GM23338 (cell line): ENCODE results near the gene CBX8. TPM values are rescaled to one million over a fixed set of nuclear protein-coding genes. Genes with fewer than 3 reads are reported as not detected.

ENCODE experiments used
- ATAC-seq: fragments of 200-7000 bp; cut with Tn5 transposase; 3 replicates; pipeline ENCODE4 v1.9.1; 2020
- DNase-seq: peaks from one replicate; pipeline ENCODE4 v3.0.0-alpha.2; 2015; ENCODE audit warnings: low spot score
- H2AFZ ChIP-seq: fragments of 200-600 bp; sonication (generic); 2 replicates; pipeline ENCODE4 v1.8.0; 2016; ENCODE audit warnings: antibody characterized with exemption, mild to moderate bottlenecking, moderate library complexity
- H3F3A ChIP-seq: fragments of 200-600 bp; sonication (generic); replicated peaks from 2 replicates; pipeline ENCODE4 v1.8.0; 2017; ENCODE audit warnings: antibody characterized with exemption, mixed run types, low read depth
- H3K27ac ChIP-seq: fragments of 200-600 bp; sonication (generic); 2 replicates; pipeline ENCODE4 v1.6.1; 2016; ENCODE audit warnings: low read depth
- H3K27me3 ChIP-seq: fragments of 200-600 bp; sonication (generic); 2 replicates; pipeline ENCODE4 v1.8.0; 2016; ENCODE audit warnings: mild to moderate bottlenecking, mixed run types, moderate library complexity; ENCODE audit not compliant: insufficient read depth
- H3K36me3 ChIP-seq: fragments of 200-600 bp; sonication (generic); 2 replicates; pipeline ENCODE4 v1.8.0; 2016; ENCODE audit warnings: mild to moderate bottlenecking; ENCODE audit not compliant: insufficient read depth
- H3K4me1 ChIP-seq: fragments of 200-600 bp; sonication (generic); 2 replicates; pipeline ENCODE4 v1.8.0; 2016; ENCODE audit warnings: mild to moderate bottlenecking, moderate library complexity; ENCODE audit not compliant: insufficient read depth
- H3K4me2 ChIP-seq: fragments of 200-600 bp; sonication (generic); 2 replicates; pipeline ENCODE4 v1.7.1; 2017; ENCODE audit warnings: mixed run types
- H3K4me3 ChIP-seq: fragments of 200-600 bp; sonication (generic); 2 replicates; pipeline ENCODE4 v1.6.1; 2016; ENCODE audit warnings: mixed run types
- H3K79me2 ChIP-seq: fragments of 200-600 bp; sonication (generic); replicated peaks from 2 replicates; pipeline ENCODE4 v1.8.0; 2017; ENCODE audit warnings: mild to moderate bottlenecking; ENCODE audit not compliant: insufficient read depth
- H3K9me2 ChIP-seq: fragments of 200-600 bp; sonication (generic); 2 replicates; pipeline ENCODE4 v1.8.0; 2017; ENCODE audit not compliant: insufficient read depth
- H4K20me1 ChIP-seq: fragments of 200-600 bp; sonication (generic); replicated peaks from 2 replicates; pipeline ENCODE4 v1.8.0; 2017; ENCODE audit warnings: mild to moderate bottlenecking; ENCODE audit not compliant: insufficient read depth
- H3K27ac Mint-ChIP-seq: 2 replicates; pipeline ENCODE4 v1.8.0; 2020; ENCODE audit warnings: inconsistent platforms, mild to moderate bottlenecking, moderate library complexity, mixed read lengths
- H3K27me3 Mint-ChIP-seq: 3 replicates; pipeline ENCODE4 v1.8.0; 2022; ENCODE audit warnings: low read depth, mild to moderate bottlenecking, moderate library complexity, mixed read lengths, inconsistent platforms; ENCODE audit not compliant: insufficient read depth, poor library complexity
- H3K36me3 Mint-ChIP-seq: 3 replicates; pipeline ENCODE4 v1.8.0; 2021; ENCODE audit warnings: low read depth, mild to moderate bottlenecking, inconsistent platforms, moderate library complexity, mixed read lengths
- H3K4me1 Mint-ChIP-seq: 3 replicates; pipeline ENCODE4 v1.8.0; 2020; ENCODE audit warnings: mild to moderate bottlenecking, inconsistent platforms, mixed read lengths
- H3K4me3 Mint-ChIP-seq: 3 replicates; pipeline ENCODE4 v1.8.0; 2021; ENCODE audit warnings: moderate library complexity, mild to moderate bottlenecking, inconsistent platforms, mixed read lengths
- H3K9me3 Mint-ChIP-seq: 3 replicates; pipeline ENCODE4 v1.8.0; 2020; ENCODE audit warnings: moderate library complexity, mild to moderate bottlenecking, inconsistent platforms, mixed read lengths
- CREB1 ChIP-seq: fragments of 250-450 bp; sonication (Bioruptor Pico); IDR thresholded peaks from 2 replicates; pipeline ENCODE4 v1.5.0; 2020; ENCODE audit warnings: low read depth, mild to moderate bottlenecking, moderate library complexity
- CTCF ChIP-seq, 2 experiments: fragments of 200-600 bp in 1 of 2; sonication (generic) in 1 of 2; conservative IDR thresholded peaks; 2 replicates each; pipeline versions ENCODE4 v1.5.1 to v1.6.1; 2016 to 2017; ENCODE audit warnings: antibody characterized with exemption in 2 of 2, low read depth in 2 of 2, mild to moderate bottlenecking in 2 of 2, moderate library complexity in 1 of 2
- ETS1 ChIP-seq: IDR thresholded peaks from 2 replicates; pipeline ENCODE4 v1.6.1; 2016; ENCODE audit warnings: antibody characterized with exemption
- EZH2 ChIP-seq: fragments of 200-600 bp; sonication (generic); IDR thresholded peaks from one replicate; pipeline ENCODE4 v1.8.0; 2017; ENCODE audit warnings: antibody characterized with exemption, mild to moderate bottlenecking, low read depth; ENCODE audit not compliant: unreplicated experiment
- JUNB ChIP-seq: IDR thresholded peaks from one replicate; pipeline ENCODE4 v1.6.1; 2016; ENCODE audit warnings: antibody characterized with exemption; ENCODE audit not compliant: unreplicated experiment
- NANOG ChIP-seq: IDR thresholded peaks from 2 replicates; pipeline ENCODE4 v1.6.1; 2016; ENCODE audit warnings: antibody characterized with exemption, borderline replicate concordance
- POLR2AphosphoS5 ChIP-seq: IDR thresholded peaks from 2 replicates; pipeline ENCODE4 v1.6.1; 2016; ENCODE audit warnings: antibody characterized with exemption, low read depth
- STAT1 ChIP-seq: IDR thresholded peaks from one replicate; pipeline ENCODE4 v1.6.1; 2016; ENCODE audit warnings: antibody characterized with exemption; ENCODE audit not compliant: unreplicated experiment
- ZNF331 ChIP-seq: fragments of 250-450 bp; sonication (Bioruptor Pico); IDR thresholded peaks from 2 replicates; pipeline ENCODE4 v1.5.0; 2020; ENCODE audit warnings: low read depth, mild to moderate bottlenecking, moderate library complexity
- ZNF462 ChIP-seq: fragments of 250-450 bp; sonication (Bioruptor Pico); IDR thresholded peaks from 2 replicates; pipeline ENCODE4 v1.5.0; 2020; ENCODE audit warnings: mild to moderate bottlenecking, moderate library complexity
- polyA plus RNA-seq: library from polyadenylated mRNA; unstranded; fragments of >200 nt; fragmentation: Nextera tagmentation; extraction: Ambion mirVana; gene quantifications from 2 replicates; pipeline ENCODE4 v1.2.1, GENCODE V29; 2016
- total RNA-seq: library from RNA; depleted of rRNA; stranded (reverse); fragments of >200 nt; shearing (Covaris generic); gene quantifications from 2 replicates; pipeline ENCODE4 v1.2.3, GENCODE V29; 2014
- TF ChIP-seq, protein P1 (sequence below): IDR thresholded peaks from one replicate; pipeline ENCODE4 v1.6.1; 2018; ENCODE audit warnings: antibody characterized with exemption; ENCODE audit not compliant: unreplicated experiment

The CBX8 gene
- total and polyA plus RNA-seq, 2 experiments from 2014 or later, result 1.0 to 1.3 TPM

GRCh38 chr17:79760197-79760906, 36.5 kb downstream of the CBX8 start:
- H3K36me3 Mint-ChIP-seq, result no peaks in the 10 kb centered on the region
- no peak overlapping the region for H3K4me3 Mint-ChIP-seq
- ATAC-seq (no peak), DNase-seq (no peak)
- Histone ChIP-seq H3K27me3 (no peaks in the 10 kb centered on the region), H3K27ac (no peak overlapping the region), H3K36me3 (no peaks in the 10 kb centered on the region), H3K9me2 (no peaks in the 10 kb centered on the region), H4K20me1 (no peaks in the 10 kb centered on the region), H3K4me2 (no peak overlapping the region), H3F3A (no peaks in the 10 kb centered on the region), H3K4me1 (no peaks in the 10 kb centered on the region), H3K4me3 (no peak overlapping the region), H3K79me2 (no peaks in the 10 kb centered on the region), H2AFZ (no peak overlapping the region)
- H3K9me3 Mint-ChIP-seq, result no peaks in the 10 kb centered on the region
- H3K27ac Mint-ChIP-seq, result no peak overlapping the region
- H3K4me1 Mint-ChIP-seq, result no peaks in the 10 kb centered on the region
- H3K27me3 Mint-ChIP-seq, result no peaks in the 10 kb centered on the region
- TF ChIP-seq JUNB (no peak), EZH2 (no peak), ZNF331 (no peak), CTCF (conservative IDR thresholded peaks at IDR 0.05; ENCODE audit: low read depth in 2 of 2) (no peak), ETS1 (no peak), ZNF462 (CRISPR knock-in tag) (no peak), NANOG (no peak), CREB1 (CRISPR knock-in tag) (no peak), POLR2AphosphoS5 (no peak), STAT1 (no peak)
- TF ChIP-seq, protein P1, sequence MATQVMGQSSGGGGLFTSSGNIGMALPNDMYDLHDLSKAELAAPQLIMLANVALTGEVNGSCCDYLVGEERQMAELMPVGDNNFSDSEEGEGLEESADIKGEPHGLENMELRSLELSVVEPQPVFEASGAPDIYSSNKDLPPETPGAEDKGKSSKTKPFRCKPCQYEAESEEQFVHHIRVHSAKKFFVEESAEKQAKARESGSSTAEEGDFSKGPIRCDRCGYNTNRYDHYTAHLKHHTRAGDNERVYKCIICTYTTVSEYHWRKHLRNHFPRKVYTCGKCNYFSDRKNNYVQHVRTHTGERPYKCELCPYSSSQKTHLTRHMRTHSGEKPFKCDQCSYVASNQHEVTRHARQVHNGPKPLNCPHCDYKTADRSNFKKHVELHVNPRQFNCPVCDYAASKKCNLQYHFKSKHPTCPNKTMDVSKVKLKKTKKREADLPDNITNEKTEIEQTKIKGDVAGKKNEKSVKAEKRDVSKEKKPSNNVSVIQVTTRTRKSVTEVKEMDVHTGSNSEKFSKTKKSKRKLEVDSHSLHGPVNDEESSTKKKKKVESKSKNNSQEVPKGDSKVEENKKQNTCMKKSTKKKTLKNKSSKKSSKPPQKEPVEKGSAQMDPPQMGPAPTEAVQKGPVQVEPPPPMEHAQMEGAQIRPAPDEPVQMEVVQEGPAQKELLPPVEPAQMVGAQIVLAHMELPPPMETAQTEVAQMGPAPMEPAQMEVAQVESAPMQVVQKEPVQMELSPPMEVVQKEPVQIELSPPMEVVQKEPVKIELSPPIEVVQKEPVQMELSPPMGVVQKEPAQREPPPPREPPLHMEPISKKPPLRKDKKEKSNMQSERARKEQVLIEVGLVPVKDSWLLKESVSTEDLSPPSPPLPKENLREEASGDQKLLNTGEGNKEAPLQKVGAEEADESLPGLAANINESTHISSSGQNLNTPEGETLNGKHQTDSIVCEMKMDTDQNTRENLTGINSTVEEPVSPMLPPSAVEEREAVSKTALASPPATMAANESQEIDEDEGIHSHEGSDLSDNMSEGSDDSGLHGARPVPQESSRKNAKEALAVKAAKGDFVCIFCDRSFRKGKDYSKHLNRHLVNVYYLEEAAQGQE, result no peak
